ENCODE data around the gene LBP. TPM values are rescaled to one million over a fixed set of nuclear protein-coding genes. Genes with fewer than 3 reads are reported as not detected.
"Not testable (repeated sequence)": the region's sequence is repeated elsewhere in the genome, so short reads cannot be mapped to it uniquely, and the experiment has no call there.

The LBP gene
- total and polyA plus RNA-seq, 2 donors (not counting 1 experiment from before 2014, with no cell fraction given) = not detected

GRCh38 chr20:38311491-38311890 is 34.8 kb upstream of the LBP start:
- TF ChIP-seq CTCF (IDR thresholded peaks at IDR 0.05) = no peak
- no peak for TF ChIP-seq EZH2 (IDR thresholded peaks at IDR 0.05; ENCODE audit: borderline replicate concordance, insufficient read depth, low read depth, low read length, poor library complexity, severe bottlenecking)
- ATAC-seq (ENCODE audit: low read depth) (no peak), DNase-seq (no peak)
- Histone ChIP-seq H3K4me2 (replicated peaks; ENCODE audit: low read depth, low read length, poor library complexity, severe bottlenecking) (no peak overlapping the region), H3K36me3 (replicated peaks in 1 of 2; ENCODE audit: control extremely low read depth in 1 of 2, control insufficient read depth in 1 of 2, extremely low read depth in 1 of 2, insufficient read depth in 2 of 2, low read length in 1 of 2) (no peaks in the 10 kb centered on the region), H3K4me1 (ENCODE audit: control insufficient read depth in 2 of 2, insufficient read depth in 2 of 2, low read length in 2 of 2) (no peaks in the 10 kb centered on the region), H3K9ac (ENCODE audit: low read length) (no peak overlapping the region), H3K4me3 (ENCODE audit: control extremely low read depth in 1 of 5, extremely low read depth in 1 of 5, insufficient read depth in 1 of 5, low read depth in 2 of 5, low read length in 4 of 5) (no peak overlapping the region), H3K79me2 (ENCODE audit: control insufficient read depth, insufficient read depth, low read length) (no peaks in the 10 kb centered on the region), H2AFZ (ENCODE audit: insufficient read depth, low read depth, low read length, poor library complexity, severe bottlenecking) (no peak overlapping the region), H3K27me3 (replicated peaks in 1 of 4; ENCODE audit: control extremely low read depth in 1 of 4, control insufficient read depth in 3 of 4, insufficient read depth in 4 of 4, low read length in 3 of 4) (peaks cover 0 to 13% (median 2%) of the 10 kb centered on the region in 4 experiments), H3K9me3 (ENCODE audit: control extremely low read depth in 1 of 3, control insufficient read depth in 2 of 3, insufficient read depth in 1 of 3, low read length in 2 of 3) (peaks cover 0 to 4% (median 0%) of the 10 kb centered on the region in 3 donors), H3K27ac (ENCODE audit: low read length in 2 of 2) (no peak overlapping the region), H4K20me1 (ENCODE audit: control insufficient read depth, insufficient read depth, low read length, poor library complexity, severe bottlenecking) (no peaks in the 10 kb centered on the region)
- Mint-ChIP-seq H3K27ac (no peak overlapping the region), H3K4me3 (no peak overlapping the region), H3K27me3 (peaks cover 47% of the 10 kb centered on the region), H3K9me3 (ENCODE audit: insufficient read depth) (no peaks in the 10 kb centered on the region), H3K4me1 (no peaks in the 10 kb centered on the region)
- ChIA-PET POLR2A (no interaction called here), CTCF (no interaction called here)
- intact Hi-C loops (cut with micrococcal nuclease) = no loop called here
- 89% methylated on average over 3 of the region's 3 CpGs for WGBS (ENCODE audit: insufficient coverage)

- no peak overlapping the region for H3K27ac ChIP-seq (ENCODE audit: low read length in 2 of 2)
- H3K4me3 ChIP-seq (ENCODE audit: control extremely low read depth in 1 of 5, extremely low read depth in 1 of 5, insufficient read depth in 1 of 5, low read depth in 2 of 5, low read length in 4 of 5) = no peak overlapping the region
- TF ChIP-seq CTCF (IDR thresholded peaks at IDR 0.05) = no peak
- TF ChIP-seq EZH2 (IDR thresholded peaks at IDR 0.05; ENCODE audit: borderline replicate concordance, insufficient read depth, low read depth, low read length, poor library complexity, severe bottlenecking) = no peak
- Mint-ChIP-seq H3K9me3 (ENCODE audit: insufficient read depth) (no peaks in the 10 kb centered on the region), H3K27ac (no peak overlapping the region), H3K4me1 (no peaks in the 10 kb centered on the region), H3K4me3 (no peak overlapping the region), H3K27me3 (peaks cover 43% of the 10 kb centered on the region)
- ChIA-PET POLR2A (no interaction called here), CTCF (no interaction called here)
- WGBS (ENCODE audit: insufficient coverage) = 91% methylated on average over 2 of the region's 2 CpGs
- no peaks in the 10 kb centered on the region for H3K79me2 ChIP-seq (ENCODE audit: control insufficient read depth, insufficient read depth, low read length)
- H2AFZ ChIP-seq (ENCODE audit: insufficient read depth, low read depth, low read length, poor library complexity, severe bottlenecking) = no peak overlapping the region
- intact Hi-C loops (cut with micrococcal nuclease) = no loop called here
- no peaks in the 10 kb centered on the region for H4K20me1 ChIP-seq (ENCODE audit: control insufficient read depth, insufficient read depth, low read length, poor library complexity, severe bottlenecking)
- no peak for DNase-seq
- H3K36me3 ChIP-seq (replicated peaks in 1 of 2; ENCODE audit: control extremely low read depth in 1 of 2, control insufficient read depth in 1 of 2, extremely low read depth in 1 of 2, insufficient read depth in 2 of 2, low read length in 1 of 2) = no peaks in the 10 kb centered on the region
- H3K27me3 ChIP-seq (replicated peaks in 1 of 4; ENCODE audit: control extremely low read depth in 1 of 4, control insufficient read depth in 3 of 4, insufficient read depth in 4 of 4, low read length in 3 of 4) = peaks cover 0 to 11% (median 0%) of the 10 kb centered on the region in 4 experiments
- no peak overlapping the region for H3K4me2 ChIP-seq (replicated peaks; ENCODE audit: low read depth, low read length, poor library complexity, severe bottlenecking)
- no peak for ATAC-seq (ENCODE audit: low read depth)
- H3K4me1 ChIP-seq (ENCODE audit: control insufficient read depth in 2 of 2, insufficient read depth in 2 of 2, low read length in 2 of 2) = no peaks in the 10 kb centered on the region
- H3K9ac ChIP-seq (ENCODE audit: low read length) = no peak overlapping the region
- H3K9me3 ChIP-seq (ENCODE audit: control extremely low read depth in 1 of 3, control insufficient read depth in 2 of 3, insufficient read depth in 1 of 3, low read length in 2 of 3) = peaks cover 0 to 4% (median 0%) of the 10 kb centered on the region in 3 donors
These were observed 32.6 kb upstream of the LBP start for GRCh38 chr20:38313676-38314075.

GRCh38 chr20:38314350-38314749 is 31.9 kb upstream of the LBP start:
- H3K4me3 ChIP-seq (ENCODE audit: control extremely low read depth in 1 of 5, extremely low read depth in 1 of 5, insufficient read depth in 1 of 5, low read depth in 2 of 5, low read length in 4 of 5); H3K4me3 Mint-ChIP-seq; H3K9me3 Mint-ChIP-seq (ENCODE audit: insufficient read depth); POLR2A ChIA-PET; H3K4me1 ChIP-seq (ENCODE audit: control insufficient read depth in 2 of 2, insufficient read depth in 2 of 2, low read length in 2 of 2); H4K20me1 ChIP-seq (ENCODE audit: control insufficient read depth, insufficient read depth, low read length, poor library complexity, severe bottlenecking); intact Hi-C loops (cut with micrococcal nuclease); H3K79me2 ChIP-seq (ENCODE audit: control insufficient read depth, insufficient read depth, low read length); H3K9ac ChIP-seq (ENCODE audit: low read length); H3K9me3 ChIP-seq (ENCODE audit: control extremely low read depth in 1 of 3, control insufficient read depth in 2 of 3, insufficient read depth in 1 of 3, low read length in 2 of 3); H3K4me1 Mint-ChIP-seq; H3K4me2 ChIP-seq (replicated peaks; ENCODE audit: low read depth, low read length, poor library complexity, severe bottlenecking); DNase-seq; H2AFZ ChIP-seq (ENCODE audit: insufficient read depth, low read depth, low read length, poor library complexity, severe bottlenecking); ATAC-seq (ENCODE audit: low read depth); H3K36me3 ChIP-seq (replicated peaks in 1 of 2; ENCODE audit: control extremely low read depth in 1 of 2, control insufficient read depth in 1 of 2, extremely low read depth in 1 of 2, insufficient read depth in 2 of 2, low read length in 1 of 2); H3K27ac Mint-ChIP-seq; H3K27me3 ChIP-seq (replicated peaks in 1 of 4; ENCODE audit: control extremely low read depth in 1 of 4, control insufficient read depth in 3 of 4, insufficient read depth in 4 of 4, low read length in 3 of 4); H3K27ac ChIP-seq (ENCODE audit: low read length in 2 of 2): not testable (repeated sequence)
- WGBS (ENCODE audit: insufficient coverage) = 100% methylated on average over 1 of the region's 1 CpG
- H3K27me3 Mint-ChIP-seq = peaks cover 41% of the 10 kb centered on the region
- CTCF ChIA-PET = interaction anchor here (0.9 kb wide), 1 partner anchor 257 kb away, joined by 3 read pairs; no protein-coding TSS in a partner anchor

Measured in B cell (primary cell).